PFSK-1 (cell line): Measurements from ENCODE around the gene IFNA6.

Source experiments
- POLR2AphosphoS5 ChIP-seq: IDR thresholded peaks from 2 replicates; pipeline ENCODE4 v1.6.1; 2012; ENCODE audit warnings: low read depth, mild to moderate bottlenecking, control low read depth, low read length, moderate library complexity
- TAF1 ChIP-seq: IDR thresholded peaks from 2 replicates; pipeline ENCODE4 v1.6.1; 2012; ENCODE audit warnings: low read length, control low read depth, borderline replicate concordance; ENCODE audit not compliant: insufficient read depth
- TF ChIP-seq, protein P1 (sequence below), 2 experiments: IDR thresholded peaks; 2 replicates each; pipeline versions ENCODE4 v1.6.1 to v1.8.0; 2011 to 2012; ENCODE audit warnings: low read depth in 2 of 2, low read length in 2 of 2, control low read depth in 1 of 2, inconsistent platforms in 1 of 2, mild to moderate bottlenecking in 1 of 2, moderate library complexity in 1 of 2; ENCODE audit not compliant: insufficient read depth in 1 of 2

DNA sequence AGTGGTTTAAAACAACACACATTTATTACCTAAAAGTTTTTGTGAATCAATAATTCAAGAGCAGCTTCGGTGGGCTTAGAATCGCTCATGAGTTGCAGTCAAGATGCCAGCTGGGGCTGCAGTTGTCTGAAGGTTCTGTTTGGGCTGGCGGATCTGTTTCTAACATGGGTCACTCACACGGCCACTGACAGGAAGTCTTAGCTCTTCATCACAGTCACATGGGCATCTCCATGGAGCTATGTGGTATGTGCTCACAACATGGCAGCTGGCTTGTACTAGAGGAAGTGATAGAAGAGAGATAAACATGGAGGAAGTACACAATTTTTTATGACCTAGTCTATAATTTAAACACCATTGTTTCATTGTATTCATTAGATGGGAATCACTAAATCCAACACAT lies 26.6 kb downstream of the IFNA6 start:
- TF ChIP-seq TAF1: no peak
- no peak for TF ChIP-seq POLR2AphosphoS5
- TF ChIP-seq, protein P1, sequence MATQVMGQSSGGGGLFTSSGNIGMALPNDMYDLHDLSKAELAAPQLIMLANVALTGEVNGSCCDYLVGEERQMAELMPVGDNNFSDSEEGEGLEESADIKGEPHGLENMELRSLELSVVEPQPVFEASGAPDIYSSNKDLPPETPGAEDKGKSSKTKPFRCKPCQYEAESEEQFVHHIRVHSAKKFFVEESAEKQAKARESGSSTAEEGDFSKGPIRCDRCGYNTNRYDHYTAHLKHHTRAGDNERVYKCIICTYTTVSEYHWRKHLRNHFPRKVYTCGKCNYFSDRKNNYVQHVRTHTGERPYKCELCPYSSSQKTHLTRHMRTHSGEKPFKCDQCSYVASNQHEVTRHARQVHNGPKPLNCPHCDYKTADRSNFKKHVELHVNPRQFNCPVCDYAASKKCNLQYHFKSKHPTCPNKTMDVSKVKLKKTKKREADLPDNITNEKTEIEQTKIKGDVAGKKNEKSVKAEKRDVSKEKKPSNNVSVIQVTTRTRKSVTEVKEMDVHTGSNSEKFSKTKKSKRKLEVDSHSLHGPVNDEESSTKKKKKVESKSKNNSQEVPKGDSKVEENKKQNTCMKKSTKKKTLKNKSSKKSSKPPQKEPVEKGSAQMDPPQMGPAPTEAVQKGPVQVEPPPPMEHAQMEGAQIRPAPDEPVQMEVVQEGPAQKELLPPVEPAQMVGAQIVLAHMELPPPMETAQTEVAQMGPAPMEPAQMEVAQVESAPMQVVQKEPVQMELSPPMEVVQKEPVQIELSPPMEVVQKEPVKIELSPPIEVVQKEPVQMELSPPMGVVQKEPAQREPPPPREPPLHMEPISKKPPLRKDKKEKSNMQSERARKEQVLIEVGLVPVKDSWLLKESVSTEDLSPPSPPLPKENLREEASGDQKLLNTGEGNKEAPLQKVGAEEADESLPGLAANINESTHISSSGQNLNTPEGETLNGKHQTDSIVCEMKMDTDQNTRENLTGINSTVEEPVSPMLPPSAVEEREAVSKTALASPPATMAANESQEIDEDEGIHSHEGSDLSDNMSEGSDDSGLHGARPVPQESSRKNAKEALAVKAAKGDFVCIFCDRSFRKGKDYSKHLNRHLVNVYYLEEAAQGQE (IDR thresholded peaks at IDR 0.05; ENCODE audit: insufficient read depth in 1 of 2, low read depth in 2 of 2, low read length in 2 of 2): no peak
